MM.1S (cell line): Measurements from ENCODE around the gene ENTPD2.

Source experiments
- DNase-seq: peaks from one replicate; pipeline ENCODE4 v3.0.0-alpha.2; 2015
- H2AFZ ChIP-seq: fragments of 300-600 bp; sonication (generic); 2 replicates; pipeline ENCODE4 v1.6.0; 2016; ENCODE audit warnings: antibody characterized with exemption, low read length
- H3F3A ChIP-seq: fragments of 300-600 bp; sonication (generic); 2 replicates; pipeline ENCODE4 v1.6.1; 2016; ENCODE audit warnings: mild to moderate bottlenecking, antibody characterized with exemption, low read length, moderate library complexity, mixed read lengths; ENCODE audit not compliant: insufficient read depth
- H3K27ac ChIP-seq: fragments of 300-600 bp; sonication (generic); 2 replicates; pipeline ENCODE4 v1.5.1; 2016; ENCODE audit warnings: mild to moderate bottlenecking, low read length
- H3K27me3 ChIP-seq: fragments of 300-600 bp; sonication (generic); replicated peaks from 2 replicates; pipeline ENCODE4 v1.6.0; 2016; ENCODE audit warnings: low read length; ENCODE audit not compliant: insufficient read depth
- H3K36me3 ChIP-seq: fragments of 300-600 bp; sonication (generic); replicated peaks from 2 replicates; pipeline ENCODE4 v1.6.1; 2016; ENCODE audit warnings: mild to moderate bottlenecking, low read length, mixed read lengths; ENCODE audit not compliant: insufficient read depth
- H3K4me1 ChIP-seq: fragments of 300-600 bp; sonication (generic); 2 replicates; pipeline ENCODE4 v1.6.1; 2016; ENCODE audit warnings: low read length, mixed read lengths
- H3K4me2 ChIP-seq: fragments of 300-600 bp; sonication (generic); 2 replicates; pipeline ENCODE4 v1.6.0; 2016; ENCODE audit warnings: low read depth, low read length
- H3K4me3 ChIP-seq: fragments of 300-600 bp; sonication (generic); 2 replicates; pipeline ENCODE4 v1.5.1; 2016; ENCODE audit warnings: low read length, mixed read lengths
- H3K79me2 ChIP-seq: fragments of 300-600 bp; sonication (generic); 2 replicates; pipeline ENCODE4 v1.6.1; 2016; ENCODE audit warnings: mixed run types, low read length, mixed read lengths
- H3K9ac ChIP-seq: fragments of 300-600 bp; sonication (generic); 2 replicates; pipeline ENCODE4 v1.6.1; 2016; ENCODE audit warnings: low read length, mixed read lengths
- H3K9me2 ChIP-seq: fragments of 300-600 bp; sonication (generic); replicated peaks from 2 replicates; pipeline ENCODE4 v1.6.1; 2016; ENCODE audit warnings: mild to moderate bottlenecking, low read length, mixed read lengths; ENCODE audit not compliant: insufficient read depth
- H3K9me3 ChIP-seq: fragments of 300-600 bp; sonication (generic); replicated peaks from 2 replicates; pipeline ENCODE4 v1.6.1; 2016; ENCODE audit warnings: mild to moderate bottlenecking, low read length, mixed read lengths; ENCODE audit not compliant: insufficient read depth
- H4K20me1 ChIP-seq: fragments of 300-600 bp; sonication (generic); 2 replicates; pipeline ENCODE4 v1.6.1; 2016; ENCODE audit warnings: mild to moderate bottlenecking, low read length, moderate library complexity, mixed read lengths; ENCODE audit not compliant: insufficient read depth
- EZH2 ChIP-seq: fragments of 300-600 bp; sonication (generic); optimal IDR thresholded peaks from 2 replicates; pipeline ENCODE3; 2017; ENCODE audit warnings: low read depth, mild to moderate bottlenecking, antibody characterized with exemption, low read length, mixed read lengths
- EZH2phosphoT487 ChIP-seq: fragments of 300-600 bp; sonication (generic); IDR thresholded peaks from 2 replicates; pipeline ENCODE4 v1.6.1; 2018; ENCODE audit warnings: antibody characterized with exemption, low read length
- TF ChIP-seq, protein P1 (sequence below): fragments of 300-600 bp; sonication (generic); IDR thresholded peaks from 2 replicates; pipeline ENCODE4 v1.5.1; 2016; ENCODE audit warnings: antibody characterized with exemption, low read length, mixed read lengths

The ENTPD2 gene

DNA sequence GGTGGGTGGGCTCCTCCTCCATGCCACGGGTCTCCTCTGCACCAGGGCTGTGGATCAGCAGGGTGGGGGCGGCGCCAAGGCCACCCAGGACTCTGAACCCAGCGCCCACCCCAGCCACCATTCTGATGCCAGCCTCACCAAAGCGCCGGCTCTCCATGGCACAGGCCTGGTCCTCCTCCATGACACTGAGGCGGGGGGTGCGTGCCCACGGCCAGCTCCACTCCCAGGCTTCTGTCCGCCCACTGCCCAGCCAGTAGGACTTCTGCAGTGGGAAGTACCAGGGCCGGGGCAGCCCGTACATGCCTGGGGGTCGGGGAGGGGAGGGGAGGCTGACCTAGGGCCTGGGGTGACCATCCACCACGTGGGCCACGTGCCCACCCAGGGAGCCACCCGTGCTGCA is 37.4 kb downstream of the ENTPD2 start:
- no peak overlapping the region for H3K4me2 ChIP-seq
- H3K9ac ChIP-seq = no peak overlapping the region
- H3K9me2 ChIP-seq = no peaks in the 10 kb centered on the region
- no peaks in the 10 kb centered on the region for H3K4me1 ChIP-seq
- TF ChIP-seq EZH2phosphoT487 (no peak), EZH2 (no peak)
- TF ChIP-seq, protein P1, sequence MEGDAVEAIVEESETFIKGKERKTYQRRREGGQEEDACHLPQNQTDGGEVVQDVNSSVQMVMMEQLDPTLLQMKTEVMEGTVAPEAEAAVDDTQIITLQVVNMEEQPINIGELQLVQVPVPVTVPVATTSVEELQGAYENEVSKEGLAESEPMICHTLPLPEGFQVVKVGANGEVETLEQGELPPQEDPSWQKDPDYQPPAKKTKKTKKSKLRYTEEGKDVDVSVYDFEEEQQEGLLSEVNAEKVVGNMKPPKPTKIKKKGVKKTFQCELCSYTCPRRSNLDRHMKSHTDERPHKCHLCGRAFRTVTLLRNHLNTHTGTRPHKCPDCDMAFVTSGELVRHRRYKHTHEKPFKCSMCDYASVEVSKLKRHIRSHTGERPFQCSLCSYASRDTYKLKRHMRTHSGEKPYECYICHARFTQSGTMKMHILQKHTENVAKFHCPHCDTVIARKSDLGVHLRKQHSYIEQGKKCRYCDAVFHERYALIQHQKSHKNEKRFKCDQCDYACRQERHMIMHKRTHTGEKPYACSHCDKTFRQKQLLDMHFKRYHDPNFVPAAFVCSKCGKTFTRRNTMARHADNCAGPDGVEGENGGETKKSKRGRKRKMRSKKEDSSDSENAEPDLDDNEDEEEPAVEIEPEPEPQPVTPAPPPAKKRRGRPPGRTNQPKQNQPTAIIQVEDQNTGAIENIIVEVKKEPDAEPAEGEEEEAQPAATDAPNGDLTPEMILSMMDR = no peak
- no peaks in the 10 kb centered on the region for H3K9me3 ChIP-seq
- no peak overlapping the region for H2AFZ ChIP-seq
- H3K27me3 ChIP-seq = peaks cover 51% of the 10 kb centered on the region
- no peaks in the 10 kb centered on the region for H3F3A ChIP-seq
- H3K36me3 ChIP-seq = no peaks in the 10 kb centered on the region
- H3K27ac ChIP-seq = no peak overlapping the region
- no peak for DNase-seq
- H3K4me3 ChIP-seq = no peak overlapping the region
- H4K20me1 ChIP-seq = no peaks in the 10 kb centered on the region
- no peaks in the 10 kb centered on the region for H3K79me2 ChIP-seq

DNA sequence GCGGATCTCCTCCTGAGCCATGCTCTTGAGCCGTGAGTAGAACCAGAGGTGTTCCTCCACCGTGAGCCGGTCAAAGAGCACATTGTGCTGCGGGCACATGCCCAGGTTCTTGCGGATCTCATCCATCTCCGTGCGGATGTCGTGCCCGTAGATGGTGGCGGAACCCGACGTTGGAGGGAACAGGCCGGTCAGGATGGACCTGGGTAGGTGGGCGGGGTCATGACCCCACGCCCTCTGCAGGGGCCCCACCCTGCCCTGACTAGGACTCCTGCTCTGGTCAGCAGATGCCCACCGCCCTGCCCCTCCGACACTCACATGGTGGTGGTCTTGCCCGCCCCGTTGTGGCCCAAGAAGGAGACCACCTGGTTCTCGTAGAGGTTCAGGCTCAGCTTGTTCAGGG is 37.9 kb downstream of the ENTPD2 start:
- no peak overlapping the region for H3K9ac ChIP-seq
- H3F3A ChIP-seq = no peaks in the 10 kb centered on the region
- H3K27me3 ChIP-seq = peaks cover 50% of the 10 kb centered on the region
- no peaks in the 10 kb centered on the region for H3K9me2 ChIP-seq
- no peaks in the 10 kb centered on the region for H3K79me2 ChIP-seq
- no peak overlapping the region for H3K4me3 ChIP-seq
- no peaks in the 10 kb centered on the region for H4K20me1 ChIP-seq
- H3K36me3 ChIP-seq = no peaks in the 10 kb centered on the region
- no peak overlapping the region for H3K4me2 ChIP-seq
- H3K9me3 ChIP-seq = no peaks in the 10 kb centered on the region
- no peak overlapping the region for H2AFZ ChIP-seq
- H3K27ac ChIP-seq = no peak overlapping the region
- no peak for TF ChIP-seq EZH2
- TF ChIP-seq, protein P1 = no peak
- no peaks in the 10 kb centered on the region for H3K4me1 ChIP-seq
- DNase-seq = no peak

DNA sequence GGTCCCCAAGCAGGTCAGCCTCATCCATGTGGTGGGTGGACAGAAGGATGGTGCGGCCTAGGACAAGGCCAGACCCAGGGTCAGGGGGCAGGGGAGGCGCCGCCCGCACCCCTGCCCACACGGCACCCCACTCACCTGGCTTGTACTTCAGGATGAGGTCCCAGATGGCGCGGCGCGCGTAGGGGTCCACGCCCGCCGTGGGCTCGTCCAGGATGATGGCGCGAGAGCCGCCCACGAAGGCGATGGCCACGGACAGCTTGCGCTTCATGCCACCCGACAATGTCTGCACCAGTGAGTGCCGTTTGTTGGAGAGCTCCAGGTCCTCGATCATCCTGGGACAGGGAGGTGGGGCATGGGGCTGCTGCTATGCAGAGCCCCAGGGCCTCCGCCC is 38.3 kb downstream of the ENTPD2 start:
- no peaks in the 10 kb centered on the region for H3K9me2 ChIP-seq
- H3F3A ChIP-seq = no peaks in the 10 kb centered on the region
- H3K27me3 ChIP-seq = peaks cover 46% of the 10 kb centered on the region
- no peaks in the 10 kb centered on the region for H3K4me1 ChIP-seq
- H3K9ac ChIP-seq = no peak overlapping the region
- no peak overlapping the region for H3K4me2 ChIP-seq
- DNase-seq = no peak
- H4K20me1 ChIP-seq = no peaks in the 10 kb centered on the region
- H3K9me3 ChIP-seq = no peaks in the 10 kb centered on the region
- H3K36me3 ChIP-seq = no peaks in the 10 kb centered on the region
- no peak overlapping the region for H3K4me3 ChIP-seq
- TF ChIP-seq EZH2 (no peak), EZH2phosphoT487 (no peak)
- TF ChIP-seq, protein P1 = no peak
- H3K27ac ChIP-seq = no peak overlapping the region
- H3K79me2 ChIP-seq = no peaks in the 10 kb centered on the region
- H2AFZ ChIP-seq = no peak overlapping the region
